Measurements from ENCODE around the gene IRS2.

DNA sequence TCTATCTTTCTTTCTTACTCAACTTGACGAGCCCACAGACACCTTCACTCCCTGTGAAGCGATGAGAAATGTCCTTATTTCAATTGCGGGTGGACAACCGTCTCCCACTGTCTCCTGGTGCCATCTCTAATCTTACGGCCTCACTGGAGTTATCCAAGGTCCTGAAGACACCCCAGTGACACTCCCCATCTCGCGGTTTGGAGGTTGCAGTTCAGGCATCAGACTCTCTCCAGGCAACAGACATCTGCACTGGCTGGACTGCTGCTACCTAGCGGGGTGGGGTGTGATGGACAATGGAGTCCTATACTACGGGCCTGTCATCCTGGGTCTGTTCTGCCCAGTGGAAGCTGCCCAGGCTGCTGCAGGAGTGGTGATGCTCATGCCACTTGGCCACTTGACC lies 18.3 kb upstream of the IRS2 start:
- TF ChIP-seq, protein P1, sequence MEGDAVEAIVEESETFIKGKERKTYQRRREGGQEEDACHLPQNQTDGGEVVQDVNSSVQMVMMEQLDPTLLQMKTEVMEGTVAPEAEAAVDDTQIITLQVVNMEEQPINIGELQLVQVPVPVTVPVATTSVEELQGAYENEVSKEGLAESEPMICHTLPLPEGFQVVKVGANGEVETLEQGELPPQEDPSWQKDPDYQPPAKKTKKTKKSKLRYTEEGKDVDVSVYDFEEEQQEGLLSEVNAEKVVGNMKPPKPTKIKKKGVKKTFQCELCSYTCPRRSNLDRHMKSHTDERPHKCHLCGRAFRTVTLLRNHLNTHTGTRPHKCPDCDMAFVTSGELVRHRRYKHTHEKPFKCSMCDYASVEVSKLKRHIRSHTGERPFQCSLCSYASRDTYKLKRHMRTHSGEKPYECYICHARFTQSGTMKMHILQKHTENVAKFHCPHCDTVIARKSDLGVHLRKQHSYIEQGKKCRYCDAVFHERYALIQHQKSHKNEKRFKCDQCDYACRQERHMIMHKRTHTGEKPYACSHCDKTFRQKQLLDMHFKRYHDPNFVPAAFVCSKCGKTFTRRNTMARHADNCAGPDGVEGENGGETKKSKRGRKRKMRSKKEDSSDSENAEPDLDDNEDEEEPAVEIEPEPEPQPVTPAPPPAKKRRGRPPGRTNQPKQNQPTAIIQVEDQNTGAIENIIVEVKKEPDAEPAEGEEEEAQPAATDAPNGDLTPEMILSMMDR (IDR thresholded peaks at IDR 0.05; ENCODE audit: insufficient read depth, low read depth, low read length), result no peak
- no peak for TF ChIP-seq EZH2 (IDR thresholded peaks at IDR 0.05; ENCODE audit: insufficient read depth, low read length)

Measured in astrocyte (in vitro differentiated cells and primary cell).